ENCODE measurements around the gene KPNA5. TPM values are rescaled to one million over a fixed set of nuclear protein-coding genes. Genes with fewer than 3 reads are reported as not detected.
"Not testable (repeated sequence)": the region's sequence is repeated elsewhere in the genome, so short reads cannot be mapped to it uniquely, and the experiment has no call there.

KPNA5 gene
- total and polyA plus RNA-seq, 2 of the 13 experiments (the other 11 are each of a cell fraction or from before 2014, with no cell fraction given): 5.3 to 13.0 TPM

DNA sequence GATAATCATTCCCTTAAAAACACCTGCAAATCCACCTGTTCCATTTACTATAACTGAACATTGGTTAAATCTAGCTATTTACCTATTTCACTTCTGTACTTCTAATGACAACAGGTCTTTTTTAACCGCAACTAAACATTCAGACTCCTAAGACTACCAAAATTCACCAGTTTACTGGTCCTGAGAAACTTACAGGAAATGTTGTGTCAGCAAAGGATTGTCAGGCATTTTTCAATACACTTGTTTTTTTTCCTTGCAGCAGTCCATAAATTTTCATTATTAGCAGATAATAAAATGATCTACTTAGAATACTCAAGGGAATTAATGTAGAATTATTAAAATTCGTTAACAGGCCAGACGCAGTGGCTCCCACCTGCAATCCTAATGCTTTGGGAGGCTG is 17.7 kb upstream of the KPNA5 start:
- 97% methylated on average over 3 of the region's 3 CpGs for WGBS (ENCODE audit: low lambda C conversion rate)
- POLR2A ChIA-PET: no interaction called here
- intact Hi-C loops (cut with micrococcal nuclease; ENCODE audit: unreplicated experiment): no loop called here
- FAIRE-seq (no peak), ATAC-seq (no peak), DNase-seq (ENCODE audit: low spot score) (no peak)
- no peaks in the 10 kb centered on the region for H4K20me1 ChIP-seq (ENCODE audit: insufficient read depth, low read length)
- in situ Hi-C loops (cut with HindIII; ENCODE audit: extremely low pct_ligation_motif_present, low pct_unique_long_range_greater_than_20kb): loop anchor here (25.0 kb wide), 1 partner anchor 376 kb away; the partner anchor contains the start of gene TSPYL1
- H3K4me3 ChIP-seq (replicated peaks in 1 of 3; ENCODE audit: insufficient read depth in 1 of 3, low read depth in 2 of 3, low read length in 3 of 3): no peak overlapping the region
- peaks cover 0 to 12% of the 10 kb centered on the region in 2 experiments; a peak in 4 of 5 replicates for H3K36me3 ChIP-seq (replicated peaks in 1 of 2; ENCODE audit: control insufficient read depth in 1 of 2, insufficient read depth in 2 of 2, low read length in 2 of 2)
- H3K79me2 ChIP-seq (ENCODE audit: insufficient read depth, low read length): peaks cover 74% of the 10 kb centered on the region
- no peaks in the 10 kb centered on the region; a peak in 1 of 5 replicates for H3K27me3 ChIP-seq (ENCODE audit: control insufficient read depth in 1 of 2, insufficient read depth in 2 of 2, low read length in 2 of 2)
- H3K9me3 ChIP-seq (ENCODE audit: low read length): no peaks in the 10 kb centered on the region
- H2AFZ ChIP-seq (ENCODE audit: low read length): no peak overlapping the region
- H3K4me1 ChIP-seq (ENCODE audit: insufficient read depth, low read length): peaks cover 52% of the 10 kb centered on the region
- CTCF ChIA-PET (ENCODE audit: low intra/inter-chr PET ratio, low total read pairs): no interaction called here
- no TSS peak for BruUV-seq (replicated peaks)
- H3K27ac ChIP-seq (ENCODE audit: extremely low read length, insufficient read depth, low read length): no peak overlapping the region
- no peak overlapping the region for H3K9ac ChIP-seq (ENCODE audit: insufficient read depth, low read depth, low read length)
- H3K4me2 ChIP-seq (ENCODE audit: low read depth, low read length): no peak overlapping the region
- TF ChIP-seq ZNF383 (CRISPR knock-in tag; IDR thresholded peaks at IDR 0.05; ENCODE audit: borderline replicate concordance): no peak
- peak; percentile 33 to 63; a peak in 3 of 4 replicates for TF ChIP-seq MAFK (conservative IDR thresholded peaks at IDR 0.05 in 1 of 2, IDR thresholded peaks at IDR 0.05 in 1 of 2; ENCODE audit: low read length in 2 of 2)
- TF ChIP-seq, protein P1, sequence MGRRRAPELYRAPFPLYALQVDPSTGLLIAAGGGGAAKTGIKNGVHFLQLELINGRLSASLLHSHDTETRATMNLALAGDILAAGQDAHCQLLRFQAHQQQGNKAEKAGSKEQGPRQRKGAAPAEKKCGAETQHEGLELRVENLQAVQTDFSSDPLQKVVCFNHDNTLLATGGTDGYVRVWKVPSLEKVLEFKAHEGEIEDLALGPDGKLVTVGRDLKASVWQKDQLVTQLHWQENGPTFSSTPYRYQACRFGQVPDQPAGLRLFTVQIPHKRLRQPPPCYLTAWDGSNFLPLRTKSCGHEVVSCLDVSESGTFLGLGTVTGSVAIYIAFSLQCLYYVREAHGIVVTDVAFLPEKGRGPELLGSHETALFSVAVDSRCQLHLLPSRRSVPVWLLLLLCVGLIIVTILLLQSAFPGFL (CRISPR knock-in tag; IDR thresholded peaks at IDR 0.05): no peak
- peak; percentile 48; the same call in 1 of the 2 replicates for TF ChIP-seq MAFF (IDR thresholded peaks at IDR 0.05; ENCODE audit: low read depth, low read length)

DNA sequence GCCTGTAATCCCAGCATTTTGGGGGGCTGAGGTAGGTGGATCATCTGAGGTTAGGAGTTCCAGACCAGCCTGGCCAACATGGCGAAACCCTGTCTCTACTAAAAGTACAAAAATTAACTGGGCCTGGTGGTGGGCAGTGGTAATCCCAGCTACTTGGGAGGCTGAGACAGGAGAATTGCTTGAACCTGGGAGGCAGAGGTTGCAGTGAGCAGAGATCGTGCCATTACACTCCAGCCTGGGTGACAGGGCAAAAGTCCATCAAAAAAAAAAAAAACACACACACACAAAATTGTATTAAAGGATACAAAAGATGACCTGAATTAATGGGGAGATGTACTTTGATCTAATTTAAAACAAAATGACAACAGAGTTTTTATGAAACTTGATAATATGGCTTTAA is 16.8 kb upstream of the KPNA5 start:
- H3K9ac ChIP-seq (ENCODE audit: insufficient read depth, low read depth, low read length); H3K27me3 ChIP-seq (ENCODE audit: control insufficient read depth in 1 of 2, insufficient read depth in 2 of 2, low read length in 2 of 2); FAIRE-seq; CTCF ChIA-PET (ENCODE audit: low intra/inter-chr PET ratio, low total read pairs); DNase-seq (ENCODE audit: low spot score); H3K9me3 ChIP-seq (ENCODE audit: low read length); H3K27ac ChIP-seq (ENCODE audit: extremely low read length, insufficient read depth, low read length); H3K4me3 ChIP-seq (replicated peaks in 1 of 3; ENCODE audit: insufficient read depth in 1 of 3, low read depth in 2 of 3, low read length in 3 of 3); H2AFZ ChIP-seq (ENCODE audit: low read length); ATAC-seq; H3K36me3 ChIP-seq (replicated peaks in 1 of 2; ENCODE audit: control insufficient read depth in 1 of 2, insufficient read depth in 2 of 2, low read length in 2 of 2); BruUV-seq (replicated peaks); intact Hi-C loops (cut with micrococcal nuclease; ENCODE audit: unreplicated experiment); H4K20me1 ChIP-seq (ENCODE audit: insufficient read depth, low read length): not testable (repeated sequence)
- POLR2A ChIA-PET: interaction anchor here (1.2 kb wide), 1 partner anchor 93 kb away, joined by 5 read pairs; the partner anchor contains the start of gene RWDD1
- in situ Hi-C loops (cut with HindIII; ENCODE audit: extremely low pct_ligation_motif_present, low pct_unique_long_range_greater_than_20kb): loop anchor here (25.0 kb wide), 1 partner anchor 377 kb away; the partner anchor contains the start of gene TSPYL1
- Histone ChIP-seq H3K4me1 (ENCODE audit: insufficient read depth, low read length) (peaks cover 52% of the 10 kb centered on the region), H3K4me2 (ENCODE audit: low read depth, low read length) (peak overlapping the region; percentile 23), H3K79me2 (ENCODE audit: insufficient read depth, low read length) (peaks cover 77% of the 10 kb centered on the region)
- WGBS (ENCODE audit: low lambda C conversion rate): 81% methylated on average over 2 of the region's 2 CpGs
- TF ChIP-seq ZNF460 (CRISPR knock-in tag; IDR thresholded peaks at IDR 0.05; ENCODE audit: borderline replicate concordance): peak; percentile 90
- TF ChIP-seq, protein P2, sequence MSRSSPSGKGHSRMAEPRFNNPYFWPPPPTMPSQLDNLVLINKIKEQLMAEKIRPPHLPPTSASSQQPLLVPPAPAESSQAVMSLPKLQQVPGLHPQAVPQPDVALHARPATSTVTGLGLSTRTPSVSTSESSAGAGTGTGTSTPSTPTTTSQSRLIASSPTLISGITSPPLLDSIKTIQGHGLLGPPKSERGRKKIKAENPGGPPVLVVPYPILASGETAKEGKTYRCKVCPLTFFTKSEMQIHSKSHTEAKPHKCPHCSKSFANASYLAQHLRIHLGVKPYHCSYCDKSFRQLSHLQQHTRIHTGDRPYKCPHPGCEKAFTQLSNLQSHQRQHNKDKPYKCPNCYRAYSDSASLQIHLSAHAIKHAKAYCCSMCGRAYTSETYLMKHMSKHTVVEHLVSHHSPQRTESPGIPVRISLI (CRISPR knock-in tag; IDR thresholded peaks at IDR 0.05; ENCODE audit: borderline replicate concordance): peak; percentile 70; the same call in 1 of the 2 replicates
- TF ChIP-seq, protein P3, sequence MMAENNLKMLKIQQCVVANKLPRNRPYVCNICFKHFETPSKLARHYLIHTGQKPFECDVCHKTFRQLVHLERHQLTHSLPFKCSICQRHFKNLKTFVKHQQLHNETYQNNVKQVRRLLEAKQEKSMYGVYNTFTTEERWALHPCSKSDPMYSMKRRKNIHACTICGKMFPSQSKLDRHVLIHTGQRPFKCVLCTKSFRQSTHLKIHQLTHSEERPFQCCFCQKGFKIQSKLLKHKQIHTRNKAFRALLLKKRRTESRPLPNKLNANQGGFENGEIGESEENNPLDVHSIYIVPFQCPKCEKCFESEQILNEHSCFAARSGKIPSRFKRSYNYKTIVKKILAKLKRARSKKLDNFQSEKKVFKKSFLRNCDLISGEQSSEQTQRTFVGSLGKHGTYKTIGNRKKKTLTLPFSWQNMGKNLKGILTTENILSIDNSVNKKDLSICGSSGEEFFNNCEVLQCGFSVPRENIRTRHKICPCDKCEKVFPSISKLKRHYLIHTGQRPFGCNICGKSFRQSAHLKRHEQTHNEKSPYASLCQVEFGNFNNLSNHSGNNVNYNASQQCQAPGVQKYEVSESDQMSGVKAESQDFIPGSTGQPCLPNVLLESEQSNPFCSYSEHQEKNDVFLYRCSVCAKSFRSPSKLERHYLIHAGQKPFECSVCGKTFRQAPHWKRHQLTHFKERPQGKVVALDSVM (CRISPR knock-in tag; IDR thresholded peaks at IDR 0.05): peak; percentile 55; the same call in 1 of the 2 replicates
